K562 (cell line): ENCODE data around the gene GULP1. TPM values are rescaled to one million over a fixed set of nuclear protein-coding genes. Genes with fewer than 3 reads are reported as not detected.

ENCODE experiments used
- CBFA2T3 ChIP-seq: fragments of 450-650 bp; IDR thresholded peaks from 2 replicates; pipeline ENCODE4 v1.6.1; 2017
- CEBPG ChIP-seq, 3 experiments: fragments of 200-800 bp in 1 of 3; sonication (Bioruptor generic) in 1 of 3; sonication (generic) in 1 of 3; formaldehyde crosslinking in 1 of 3; IDR thresholded peaks in 2 of 3; conservative IDR thresholded peaks in 1 of 3; 2 replicates each; pipeline versions ENCODE4 v1.6.1 to v1.8.0; 2016 to 2022; ENCODE audit warnings: missing compliant biosample characterization in 2 of 3, missing genetic modification characterization in 2 of 3, mild to moderate bottlenecking in 1 of 3, missing genetic modification reagents in 1 of 3
- CSDE1 ChIP-seq, 2 experiments: fragments of 450-650 bp; IDR thresholded peaks; 2 replicates each; pipeline ENCODE4 v1.6.1; 2016; ENCODE audit warnings: mild to moderate bottlenecking in 1 of 2
- DEAF1 ChIP-seq: fragments of 450-650 bp; formaldehyde crosslinking; IDR thresholded peaks from 2 replicates; pipeline ENCODE4 v1.4.0; 2020; ENCODE audit warnings: mild to moderate bottlenecking, moderate library complexity
- ESRRA ChIP-seq: fragments of 450-650 bp; IDR thresholded peaks from 2 replicates; pipeline ENCODE4 v1.6.1; 2014; ENCODE audit warnings: low read depth, mild to moderate bottlenecking, moderate library complexity, borderline replicate concordance
- GATA2 ChIP-seq: sonication (generic); formaldehyde crosslinking; IDR thresholded peaks from 2 replicates; pipeline ENCODE4 v1.4.0; 2020; ENCODE audit warnings: mild to moderate bottlenecking, missing genetic modification reagents
- GATAD2A ChIP-seq: fragments of 450-650 bp; IDR thresholded peaks from 2 replicates; pipeline ENCODE4 v1.6.1; 2017
- JUNB ChIP-seq: fragments of 450-650 bp; formaldehyde crosslinking; conservative IDR thresholded peaks from 2 replicates; pipeline ENCODE4 v1.4.0; 2020; ENCODE audit warnings: mild to moderate bottlenecking
- KDM5B ChIP-seq: fragments of 200-600 bp; sonication (generic); IDR thresholded peaks from 2 replicates; pipeline ENCODE4 v1.6.1; 2012; ENCODE audit warnings: low read depth, mild to moderate bottlenecking, moderate library complexity, low read length, control low read depth, inconsistent platforms; ENCODE audit not compliant: insufficient replicate concordance
- KHSRP ChIP-seq: fragments of 450-650 bp; IDR thresholded peaks from 2 replicates; pipeline ENCODE4 v1.6.1; 2017
- KLF13 ChIP-seq: fragments of 450-650 bp; IDR thresholded peaks from 2 replicates; pipeline ENCODE4 v1.6.1; 2016; ENCODE audit warnings: missing genetic modification characterization, low read depth, mild to moderate bottlenecking, missing compliant biosample characterization, moderate library complexity, borderline replicate concordance
- MITF ChIP-seq: IDR thresholded peaks from 2 replicates; pipeline ENCODE4 v1.6.1; 2014; ENCODE audit warnings: antibody characterized with exemption
- NCOA1 ChIP-seq: fragments of 450-650 bp; IDR thresholded peaks from 2 replicates; pipeline ENCODE4 v1.6.1; 2016; ENCODE audit warnings: low read depth
- NFRKB ChIP-seq: fragments of 450-650 bp; IDR thresholded peaks from 2 replicates; pipeline ENCODE4 v1.6.1; 2016; ENCODE audit warnings: low read depth
- RBM39 ChIP-seq: fragments of 200-400 bp; formaldehyde crosslinking; optimal IDR thresholded peaks from 2 replicates; pipeline ENCODE3; 2018; ENCODE audit warnings: low read depth, low read length
- TGIF2 ChIP-seq: sonication (generic); formaldehyde crosslinking; IDR thresholded peaks from 2 replicates; pipeline ENCODE4 v1.8.1; 2022; ENCODE audit warnings: mild to moderate bottlenecking, missing genetic modification reagents, moderate library complexity
- UBTF ChIP-seq, 2 experiments: IDR thresholded peaks; 2 replicates each; pipeline ENCODE4 v1.6.1; 2012; ENCODE audit warnings: improper control_type of control experiment in 2 of 2, low read depth in 2 of 2, low read length in 2 of 2, borderline replicate concordance in 1 of 2
- ZFX ChIP-seq: sonication (generic); formaldehyde crosslinking; IDR thresholded peaks from 2 replicates; pipeline ENCODE4 v1.8.0; 2022; ENCODE audit warnings: mild to moderate bottlenecking, missing genetic modification reagents, moderate library complexity
- polyA plus RNA-seq, 8 experiments: library from polyadenylated mRNA; depleted of rRNA in 4 of 8; stranded (reverse) in 5 of 8; unstranded in 3 of 8; fragments of >200 nt; fragmentation: Nextera tagmentation in 2 of 8; fragmentation: Illumina TruSeq in 1 of 8; extraction: Ambion mirVana in 2 of 8; extraction: Trizol in 1 of 8; gene quantifications; 2 replicates each; pipeline versions ENCODE4 v1.2.1 to v1.2.3, GENCODE V29; 2011 to 2014; ENCODE audit warnings: inconsistent platforms in 1 of 8, missing spikeins in 1 of 8
- total RNA-seq, 7 experiments: library from RNA; depleted of rRNA in 6 of 7; stranded (reverse); fragments of >200 nt in 6 of 7; fragmentation: Illumina TruSeq in 2 of 7; extraction: Trizol in 2 of 7; gene quantifications; 2 replicates each; pipeline versions ENCODE4 v1.2.1 to v1.2.3, GENCODE V29; 2011 to 2021; ENCODE audit warnings: low replicate concordance in 1 of 7

GULP1 gene
- total and polyA plus RNA-seq, 9 of the 15 experiments (the other 6 are each of a cell fraction or from before 2014, with no cell fraction given) = 8.5 to 25.3 (median 19.5) TPM

- TF ChIP-seq GATA2 (CRISPR knock-in tag) (peak; percentile 32; the same call in 1 of the 2 replicates), CEBPG (CRISPR knock-in tag; IDR thresholded peaks at IDR 0.05) (no peak), CEBPG (tag; conservative IDR thresholded peaks at IDR 0.05 in 1 of 2, IDR thresholded peaks at IDR 0.05 in 1 of 2) (no peak), ZFX (CRISPR knock-in tag) (peak; percentile 49; the same call in 1 of the 2 replicates), ESRRA (peak; percentile 37; the same call in 1 of the 2 replicates), MITF (no peak), NFRKB (no peak; the same call in 1 of the 2 replicates), GATAD2A (peak; percentile 61), NCOA1 (0 out of 2 replicates have a peak, but pooled peaks have one; percentile 34), JUNB (CRISPR knock-in tag) (no peak), UBTF (IDR thresholded peaks at IDR 0.05; ENCODE audit: borderline replicate concordance in 1 of 2, low read depth in 2 of 2, low read length in 2 of 2) (peak; percentile 76 to 82; a peak in 2 of 4 replicates), RBM39 (no peak), CBFA2T3 (peak; percentile 69), KDM5B (no peak), CSDE1 (IDR thresholded peaks at IDR 0.05) (no peak), KHSRP (no peak), TGIF2 (CRISPR knock-in tag) (no peak), KLF13 (tag) (no peak), DEAF1 (CRISPR knock-in tag) (peak; percentile 37; the same call in 1 of the 2 replicates)
Measured at GRCh38 chr2:188291617-188292347, at the start of gene GULP1 (continued).
